Activated T-helper 1 cell treated with anti-CD3 and anti-CD28 coated beads, Interleukin-2, amount 50 U/mL, for 16 hours (primary cell): Measurements from ENCODE around the gene KIF18A.
A peak's percentile ranks its signal among the peaks of the same experiment; 100 is the strongest.
"Not testable (repeated sequence)": the region's sequence is repeated elsewhere in the genome, so short reads cannot be mapped to it uniquely, and the experiment has no call there.

Source experiments
- DNase-seq, 2 donors: peaks; one replicate each; pipeline ENCODE4 v3.0.0-alpha.2; 2020; ENCODE audit warnings: low read depth in 1 of 2, low spot score in 1 of 2

Gene KIF18A

DNA sequence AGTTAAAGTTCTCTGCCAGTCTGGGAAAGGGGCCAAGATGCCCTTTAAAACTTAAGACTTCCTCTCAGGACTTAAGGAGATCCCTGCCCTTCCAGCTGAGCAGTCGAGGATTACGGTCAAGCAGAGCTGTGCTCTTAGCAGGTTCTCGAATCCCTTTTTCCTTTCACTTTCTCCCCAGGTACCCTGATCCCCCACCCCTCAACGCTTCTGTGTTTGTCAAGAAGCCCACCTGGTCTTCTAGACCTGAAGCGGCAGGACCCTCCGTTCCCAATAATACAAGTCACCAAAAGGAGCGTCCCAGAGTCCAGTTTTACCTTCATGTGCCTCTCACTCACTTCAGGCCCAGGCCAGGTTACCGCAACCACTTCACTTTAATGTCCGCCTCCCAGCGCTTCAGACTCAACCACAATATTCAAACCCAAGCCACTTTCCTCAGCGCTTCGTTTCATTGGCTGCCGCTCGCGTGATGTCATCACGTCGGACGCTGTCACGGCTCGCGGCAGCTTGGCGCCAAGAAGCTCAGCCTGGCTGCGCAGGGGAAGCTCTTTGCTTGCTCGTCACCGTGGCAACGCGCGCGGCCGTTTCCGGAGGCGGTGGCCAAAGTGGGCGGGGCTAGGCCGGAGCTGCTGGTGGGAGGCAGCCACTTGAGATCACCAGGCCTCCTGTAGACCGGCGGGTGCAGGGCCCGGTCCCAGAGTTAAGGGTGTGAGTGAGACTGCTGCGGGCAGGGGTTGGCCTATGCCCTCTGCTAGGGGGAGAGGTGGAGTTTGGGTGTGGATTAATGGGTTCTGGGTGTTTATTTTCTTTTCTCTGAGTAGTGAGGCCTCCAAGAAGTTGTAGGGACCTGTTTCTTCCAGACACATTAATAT lies at the start of gene KIF18A, which contains the start of gene METTL15:
TSS of gene KIF18A (minus strand) at position 407 of the 869 bp plus-strand sequence. CDS start 10,209 bp downstream, outside the sequence.
TSS of gene METTL15 (plus strand) at position 639 of the 869 bp plus-strand sequence. CDS start 4,947 bp downstream, outside the sequence.
- peak; percentile 95 to 96 for DNase-seq

GRCh38 chr11:28153586-28153985 lies 45.6 kb upstream of the KIF18A start:
- no peak for DNase-seq

GRCh38 chr11:28152743-28153142 lies 44.8 kb upstream of the KIF18A start:
- no peak for DNase-seq

DNA sequence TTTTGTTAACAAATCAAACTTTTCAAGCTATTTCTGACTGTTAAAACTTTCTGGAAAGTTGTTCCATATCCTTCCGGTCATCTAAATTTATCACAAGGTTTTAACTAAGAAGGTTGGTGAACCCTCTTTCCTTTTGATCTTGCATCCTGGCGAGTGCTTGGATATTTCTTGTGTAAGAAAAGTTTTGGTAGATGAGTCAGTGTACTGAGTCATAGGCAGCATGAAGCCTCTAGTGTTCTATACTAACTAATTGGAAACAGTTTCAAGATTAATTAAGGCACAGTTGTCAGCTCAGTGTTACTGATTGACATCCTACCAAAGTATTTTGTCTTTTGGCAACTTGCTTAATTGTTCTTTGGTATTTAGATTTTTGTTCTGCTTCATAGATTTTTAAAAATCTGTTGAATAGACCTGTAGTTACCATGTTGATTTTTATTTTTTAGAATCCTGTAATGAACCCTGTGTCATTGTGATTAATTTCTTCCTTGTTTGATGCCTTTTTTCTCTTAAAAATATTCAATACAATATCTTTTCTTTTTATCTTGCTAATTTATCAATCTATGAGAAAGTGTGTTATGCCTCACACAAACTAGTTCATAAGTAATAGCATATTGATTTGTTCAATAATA lies 38.3 kb upstream of the KIF18A start:
- no peak for DNase-seq

- no peak for DNase-seq
Measured at GRCh38 chr11:28144808-28145207, 36.9 kb upstream of the KIF18A start.

DNA sequence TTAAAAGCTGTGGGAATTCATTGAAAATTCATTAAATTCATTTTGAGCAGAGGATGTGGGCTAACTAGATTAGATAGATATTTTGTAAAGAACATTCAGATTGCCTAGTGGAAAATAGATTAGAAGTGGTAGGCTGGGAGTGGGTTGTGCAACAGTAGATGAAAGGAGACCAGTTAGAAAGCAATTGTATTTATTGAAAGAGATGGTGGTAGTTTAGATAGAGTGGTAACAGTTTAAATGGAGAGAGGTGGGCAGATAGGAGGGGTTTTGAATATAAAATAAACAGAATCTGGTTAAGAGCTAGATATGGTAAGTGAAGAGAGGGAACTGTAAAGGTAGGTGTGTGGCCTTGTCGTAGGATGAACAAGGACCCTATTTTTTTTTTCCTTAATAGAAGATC lies 34.8 kb upstream of the KIF18A start:
- DNase-seq = no peak

GRCh38 chr11:28140689-28141455 lies 32.9 kb upstream of the KIF18A start:
- no peak for DNase-seq

GRCh38 chr11:28139841-28140415 lies 32.0 kb upstream of the KIF18A start:
- DNase-seq = no peak

DNA sequence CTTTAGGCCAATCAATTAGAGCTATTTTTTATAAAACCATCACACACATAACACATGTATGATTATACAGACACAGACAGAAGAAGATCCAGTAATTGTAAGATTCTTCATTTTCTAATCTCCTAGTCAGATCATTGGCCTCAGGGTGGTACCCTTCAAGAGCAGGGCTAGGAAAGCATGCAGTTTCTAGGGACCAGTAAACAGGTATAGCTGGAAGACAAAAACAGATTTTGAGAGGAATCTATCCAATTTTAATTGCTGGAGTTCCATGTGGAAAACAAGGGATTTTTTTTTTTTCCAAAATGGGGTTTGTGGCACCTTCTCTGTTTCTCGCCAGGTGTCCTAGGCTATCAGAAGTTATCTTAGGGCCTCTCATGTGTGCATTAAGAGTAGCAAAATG lies 29.9 kb upstream of the KIF18A start:
- DNase-seq = no peak

DNA sequence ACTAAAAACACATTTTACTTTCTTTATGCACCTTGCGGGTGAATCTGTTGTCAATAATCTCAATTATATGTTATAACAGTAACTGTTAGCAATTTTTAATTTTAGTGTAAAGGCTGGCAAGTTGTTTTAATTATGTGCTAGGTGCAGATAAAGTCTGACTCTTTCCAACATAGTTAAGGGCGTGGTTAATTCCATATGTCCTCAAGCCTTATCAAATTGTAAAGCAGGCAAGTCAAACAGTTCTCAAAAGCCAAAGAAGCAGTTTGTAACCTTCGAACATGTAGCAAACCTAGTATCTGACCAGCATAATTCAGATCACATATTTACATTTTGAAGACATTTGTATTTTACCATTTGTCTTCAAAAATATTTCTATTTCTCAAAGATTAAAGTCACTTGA lies 29.4 kb upstream of the KIF18A start:
- no peak for DNase-seq

DNA sequence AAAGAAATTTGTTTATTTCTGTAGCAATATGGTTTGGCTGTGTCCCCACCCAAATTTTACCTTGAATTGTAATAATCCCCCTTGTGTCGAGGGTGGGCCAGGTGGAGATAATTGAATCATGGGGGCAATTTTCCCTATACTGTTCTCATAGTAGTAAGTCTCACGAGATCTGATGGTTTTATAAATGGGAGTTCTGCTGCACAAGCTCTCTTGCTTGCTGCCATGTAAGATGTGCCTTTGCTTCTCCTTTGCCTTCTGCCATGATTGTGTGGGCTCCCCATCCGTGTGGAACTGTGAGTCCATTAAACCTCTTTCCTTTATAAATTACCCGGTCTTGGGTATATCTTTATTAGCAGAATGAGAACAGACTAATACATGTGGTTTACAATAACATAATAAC lies 28.2 kb upstream of the KIF18A start:
- DNase-seq = not testable (repeated sequence)

- no peak for DNase-seq
Measured at GRCh38 chr11:28133146-28133545, 25.2 kb upstream of the KIF18A start.

- no peak for DNase-seq
Measured at GRCh38 chr11:28132548-28132947, 24.6 kb upstream of the KIF18A start.

DNA sequence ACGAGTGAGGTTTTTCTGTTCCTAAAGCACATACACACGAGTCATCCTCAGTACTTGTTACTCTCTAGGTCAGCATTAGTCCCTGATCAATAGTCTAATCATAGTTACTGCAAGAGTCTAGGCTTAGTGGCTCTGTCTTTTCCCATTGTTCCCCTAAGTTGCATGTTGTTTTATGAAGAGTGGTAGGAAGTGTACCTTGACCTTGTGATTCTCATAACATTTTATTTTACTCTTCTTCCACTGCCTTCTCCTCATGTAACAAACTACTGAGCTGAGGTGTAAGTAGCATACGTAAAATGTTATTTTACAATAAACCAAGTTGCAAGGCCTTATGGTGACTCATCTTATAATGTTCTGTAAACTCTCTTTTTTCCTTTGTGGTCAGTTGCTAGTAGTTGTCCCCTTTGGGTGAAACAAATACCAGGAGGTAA lies 15.2 kb upstream of the KIF18A start:
- DNase-seq = no peak

DNA sequence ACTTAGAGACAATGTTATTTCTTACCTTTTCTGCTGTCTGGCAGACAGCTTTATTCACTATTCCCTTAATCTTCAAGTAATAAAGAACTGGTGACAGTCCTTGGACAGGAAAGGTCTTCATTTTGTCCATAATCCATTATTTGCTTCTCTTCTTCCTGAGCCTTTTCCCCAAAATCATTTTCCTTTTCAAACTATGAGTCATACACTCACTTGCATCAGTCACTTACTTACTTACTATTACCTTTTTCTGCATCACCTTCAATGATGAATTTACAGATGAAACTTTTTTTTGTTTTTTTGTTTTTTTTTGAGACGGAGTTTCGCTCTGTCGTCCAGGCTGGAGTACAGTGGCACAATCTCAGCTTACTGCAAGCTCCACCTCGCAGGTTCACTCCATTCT lies 9.8 kb upstream of the KIF18A start:
- DNase-seq = no peak

- DNase-seq = no peak
Measured at GRCh38 chr11:28114731-28115130, 6.8 kb upstream of the KIF18A start.

DNA sequence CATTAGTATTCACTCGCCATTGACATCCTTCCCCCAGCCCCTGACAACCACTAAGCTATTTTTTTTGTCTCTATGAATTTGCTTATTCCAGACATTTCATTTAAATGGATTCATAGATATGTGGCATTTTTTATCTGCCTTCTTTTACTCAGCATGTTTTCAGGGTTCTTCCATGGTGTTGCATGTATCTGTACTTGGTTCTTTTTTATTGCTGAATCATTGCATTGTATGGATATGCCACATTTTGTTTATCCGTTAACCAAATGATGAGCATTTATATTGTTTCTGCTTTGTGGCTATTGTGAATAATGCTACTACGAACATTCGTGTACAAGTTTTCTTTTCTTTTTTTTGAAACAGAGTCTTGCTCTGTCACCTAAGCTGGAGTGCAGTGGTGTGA lies 6.2 kb upstream of the KIF18A start:
- DNase-seq = no peak

DNA sequence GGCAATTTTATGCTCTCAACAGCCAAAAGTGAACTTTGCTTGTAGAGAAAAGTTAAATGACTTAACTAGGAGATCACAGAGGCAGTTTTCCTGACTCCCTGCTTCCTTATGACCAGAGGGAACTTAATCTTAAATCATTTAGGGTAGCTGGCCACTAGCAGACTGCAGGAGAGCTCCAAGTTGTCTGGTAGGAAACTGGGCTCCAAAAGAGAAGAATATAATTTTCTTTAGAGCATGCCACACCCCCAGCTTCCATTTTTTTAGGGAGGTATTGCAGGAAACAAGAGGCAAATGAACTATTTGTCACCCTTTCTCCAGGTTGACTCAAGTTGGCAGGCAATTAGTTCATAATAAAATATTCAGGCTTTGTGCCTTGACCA lies 2.9 kb upstream of the KIF18A start:
- no peak for DNase-seq

DNA sequence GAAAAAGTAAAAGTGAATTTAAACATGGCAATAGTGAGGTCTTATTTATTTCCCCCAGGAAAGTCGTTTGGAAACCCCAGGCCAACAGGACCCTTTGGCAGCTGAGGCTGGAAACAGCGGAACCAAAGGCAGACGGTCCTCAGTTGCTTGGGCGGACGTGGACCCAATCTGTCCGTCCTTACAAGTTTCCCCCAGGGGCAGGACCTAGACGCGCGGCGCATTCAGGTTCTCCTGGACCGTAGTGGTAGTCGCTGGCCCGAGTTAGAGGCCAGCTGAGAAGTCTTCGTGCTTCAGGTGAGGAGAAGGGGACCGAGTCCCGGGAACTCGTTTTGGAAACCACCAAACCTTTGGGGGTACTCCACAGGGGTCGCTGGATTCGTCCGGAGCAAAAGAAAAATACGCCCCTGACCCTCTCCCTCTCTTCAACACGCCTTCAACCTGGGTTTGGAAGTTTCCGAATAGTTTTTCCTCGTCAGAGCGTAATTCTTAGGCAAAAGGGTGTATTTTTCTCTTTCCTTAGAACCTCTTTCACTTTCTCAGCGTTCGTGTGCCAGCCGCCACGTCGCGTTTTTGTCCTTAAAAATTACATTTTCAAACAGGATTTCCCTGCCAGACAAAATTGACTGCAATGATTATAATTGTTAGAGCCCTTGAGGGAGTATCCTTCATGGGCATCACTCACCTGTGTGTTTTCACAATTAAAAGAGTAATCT lies 2.3 kb upstream of the KIF18A start:
- DNase-seq = peak; percentile 18 to 30

DNA sequence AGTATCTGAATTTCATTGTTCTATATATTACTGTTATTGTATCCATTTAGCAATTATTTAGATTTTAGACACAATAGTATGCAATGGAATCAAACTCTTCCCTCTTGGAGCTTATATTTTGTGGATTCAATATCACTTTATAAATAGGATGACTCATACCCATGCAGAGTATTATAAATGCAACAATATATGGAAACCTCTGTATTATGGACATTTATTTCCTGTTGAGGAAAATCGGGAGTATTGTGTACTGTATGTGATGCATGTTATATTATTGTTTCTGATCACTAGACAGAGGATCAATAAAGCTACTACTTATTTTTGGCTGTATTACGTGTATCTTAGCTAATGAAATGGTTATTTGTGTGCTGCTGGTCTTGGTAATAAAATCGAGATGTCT lies 1.0 kb upstream of the KIF18A start:
- DNase-seq = no peak
